Measurements from ENCODE around the gene ATAD3C. TPM values are rescaled to one million over a fixed set of nuclear protein-coding genes. Genes with fewer than 3 reads are reported as not detected.

The ATAD3C gene
- total and polyA plus RNA-seq, 2 of the 8 experiments (the other 6 are each of a cell fraction or from before 2014, with no cell fraction given) = 2.0 to 2.7 TPM

GRCh38 chr1:1462318-1462966 is 13.0 kb downstream of the ATAD3C start:
- WGBS, 2 experiments (ENCODE audit: extremely low coverage in 1 of 2, insufficient coverage in 1 of 2, insufficient read length in 1 of 2, insufficient replicate concordance in 2 of 2, low coverage in 1 of 2, low lambda C conversion rate in 2 of 2, missing lambda C conversion rate in 1 of 2) = 93% methylated on average over 26 of the region's 26 CpGs; no CpG with 5 or more reads in 1 of the 2 experiments
- no peak overlapping the region; the same call in 1 of the 2 replicates for H4K8ac ChIP-seq (ENCODE audit: extremely low read depth, insufficient read depth, low read length)
- no peaks in the 10 kb centered on the region for H3K36me3 ChIP-seq (ENCODE audit: control insufficient read depth in 2 of 4, insufficient read depth in 4 of 4, low read length in 3 of 4)
- H2BK20ac ChIP-seq (ENCODE audit: low read length) = no peak overlapping the region
- H4K20me1 ChIP-seq (replicated peaks in 1 of 2; ENCODE audit: control insufficient read depth in 1 of 2, insufficient read depth in 2 of 2, low read length in 2 of 2) = no peaks in the 10 kb centered on the region
- no peak overlapping the region for H3K18ac ChIP-seq (ENCODE audit: extremely low read depth, low read length)
- no peak overlapping the region for H3K4me3 ChIP-seq (ENCODE audit: extremely low read depth in 1 of 4, insufficient read depth in 2 of 4, low read depth in 3 of 4, low read length in 4 of 4)
- DNase-seq (ENCODE audit: low read depth in 1 of 2, low spot score in 2 of 2) (no peak), FAIRE-seq (no peak)
- no peaks in the 10 kb centered on the region for H3K79me2 ChIP-seq (ENCODE audit: control insufficient read depth in 1 of 2, insufficient read depth in 2 of 2, low read length in 2 of 2)
- no peak overlapping the region for H3K9ac ChIP-seq (replicated peaks in 1 of 4; ENCODE audit: extremely low read depth in 1 of 4, low read depth in 3 of 4, low read length in 3 of 4)
- no peak overlapping the region for H2BK120ac ChIP-seq (replicated peaks; ENCODE audit: low read depth, low read length)
- H4K5ac ChIP-seq (ENCODE audit: insufficient read length, low read depth, low read length) = no peak overlapping the region
- no peak overlapping the region for H3K4ac ChIP-seq (replicated peaks; ENCODE audit: insufficient read length, low read depth, low read length)
- H2AK5ac ChIP-seq (ENCODE audit: low read depth, low read length) = no peak overlapping the region
- H3K27me3 ChIP-seq (replicated peaks in 1 of 4; ENCODE audit: control insufficient read depth in 3 of 4, extremely low read depth in 1 of 4, insufficient read depth in 3 of 4, low read length in 3 of 4) = no peaks in the 10 kb centered on the region
- no peak overlapping the region for H3K14ac ChIP-seq (ENCODE audit: insufficient read length)
- H3K27ac ChIP-seq (ENCODE audit: low read depth, low read length) = no peak overlapping the region
- H2BK15ac ChIP-seq (ENCODE audit: low read length) = 0 out of 2 replicates have a peak overlapping the region, but pooled peaks have one; percentile 61
- no peak overlapping the region for H2AFZ ChIP-seq (ENCODE audit: low read length)
- H2BK12ac ChIP-seq (ENCODE audit: low read depth, low read length) = no peak overlapping the region
- CTCF ChIA-PET (ENCODE audit: partially characterized antibody) = interaction anchor here (0.6 to 2.0 kb wide), 11 partner anchors 9 to 162 kb away, joined by 3 to 7 read pairs (median 4); no protein-coding TSS in a partner anchor
- H3K56ac ChIP-seq (replicated peaks; ENCODE audit: insufficient read length, low read depth, low read length) = no peak overlapping the region
- no peak overlapping the region for H3K23ac ChIP-seq (ENCODE audit: insufficient read length)
- H3K4me1 ChIP-seq (replicated peaks in 1 of 4; ENCODE audit: control insufficient read depth in 3 of 4, insufficient read depth in 4 of 4, low read length in 3 of 4) = no peaks in the 10 kb centered on the region
- H4K91ac ChIP-seq (replicated peaks; ENCODE audit: insufficient read length, low read length) = no peak overlapping the region
- POLR2A ChIA-PET (ENCODE audit: partially characterized antibody) = interaction anchor here (0.6 to 3.8 kb wide), 8 partner anchors 21 to 215 kb away, joined by 3 to 10 read pairs (median 3); partner anchors contain the start of genes ANKRD65 and MRPL20
- H3K23me2 ChIP-seq (ENCODE audit: low read depth, low read length) = no peaks in the 10 kb centered on the region
- H3K9me3 ChIP-seq (ENCODE audit: insufficient read depth in 2 of 2, low read depth in 1 of 2, low read length in 1 of 2) = no peaks in the 10 kb centered on the region
- no peak overlapping the region for H2BK5ac ChIP-seq (ENCODE audit: low read depth, low read length)
- no peaks in the 10 kb centered on the region for H3K79me1 ChIP-seq (ENCODE audit: low read depth, low read length)
- no peak overlapping the region for H3K4me2 ChIP-seq (ENCODE audit: insufficient read depth in 1 of 2, low read depth in 2 of 2, low read length in 2 of 2)
- TF ChIP-seq GTF2F1 (IDR thresholded peaks at IDR 0.05; ENCODE audit: borderline replicate concordance, low read depth, low read length) (no peak), CREB1 (IDR thresholded peaks at IDR 0.05) (no peak), SIX5 (IDR thresholded peaks at IDR 0.05; ENCODE audit: low read depth, low read length) (no peak), RFX5 (IDR thresholded peaks at IDR 0.05; ENCODE audit: borderline replicate concordance, low read depth, low read length) (no peak), TBP (IDR thresholded peaks at IDR 0.05; ENCODE audit: low read depth, low read length) (no peak), CEBPB (IDR thresholded peaks at IDR 0.05; ENCODE audit: low read depth, low read length) (no peak), BACH1 (IDR thresholded peaks at IDR 0.05; ENCODE audit: low read length) (no peak)

Data from H1 (cell line).